Hematopoietic multipotent progenitor cell treated with erythropoietin and hydrocortisone succinate and interleukin-3 and kit ligand, for 6 days (in vitro differentiated cells): ENCODE measurements around the gene RNF149.
A peak's percentile ranks its signal among the peaks of the same experiment; 100 is the strongest.

ENCODE experiments used
- DNase-seq: peaks from one replicate; pipeline ENCODE4 v3.0.0-alpha.2; 2015

Gene RNF149

DNA sequence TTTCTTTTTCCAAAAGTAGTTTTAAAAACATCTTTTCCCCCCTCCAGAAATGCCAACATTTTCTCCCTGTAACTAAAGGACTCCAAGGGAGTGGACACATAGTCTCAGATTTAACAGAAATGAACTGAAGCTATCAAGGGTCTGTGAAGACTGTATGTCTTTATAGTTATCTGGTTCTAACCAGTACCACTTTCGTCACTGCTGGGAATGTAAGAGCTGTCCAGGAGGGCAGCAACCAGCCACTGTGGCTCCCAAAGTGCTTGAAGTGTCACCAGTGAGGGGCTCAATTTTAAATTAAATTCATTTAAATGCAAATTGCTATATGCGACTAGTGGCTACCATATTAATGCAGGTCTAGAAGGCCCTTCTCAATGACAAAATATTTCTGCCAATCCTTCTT is 15.0 kb downstream of the RNF149 start:
- DNase-seq, result no peak

DNA sequence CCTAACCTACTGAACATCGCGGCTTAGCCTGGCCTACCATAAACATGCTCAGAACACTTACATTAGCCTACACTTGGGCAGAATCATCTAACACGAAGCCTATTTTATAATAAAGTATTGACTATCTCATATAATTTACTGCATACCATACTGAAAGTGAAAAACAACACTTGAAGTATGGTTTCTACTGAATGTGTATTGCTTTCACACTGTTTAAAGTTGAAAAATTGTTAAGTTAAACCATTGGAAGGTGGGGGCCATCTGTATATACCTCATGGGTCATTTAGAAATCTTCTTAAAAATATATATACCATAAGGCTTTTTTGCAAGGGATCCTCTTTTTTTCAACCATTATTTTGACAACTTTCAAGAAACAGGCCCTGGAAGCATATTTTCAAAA is 16.5 kb downstream of the RNF149 start:
- no peak for DNase-seq

DNA sequence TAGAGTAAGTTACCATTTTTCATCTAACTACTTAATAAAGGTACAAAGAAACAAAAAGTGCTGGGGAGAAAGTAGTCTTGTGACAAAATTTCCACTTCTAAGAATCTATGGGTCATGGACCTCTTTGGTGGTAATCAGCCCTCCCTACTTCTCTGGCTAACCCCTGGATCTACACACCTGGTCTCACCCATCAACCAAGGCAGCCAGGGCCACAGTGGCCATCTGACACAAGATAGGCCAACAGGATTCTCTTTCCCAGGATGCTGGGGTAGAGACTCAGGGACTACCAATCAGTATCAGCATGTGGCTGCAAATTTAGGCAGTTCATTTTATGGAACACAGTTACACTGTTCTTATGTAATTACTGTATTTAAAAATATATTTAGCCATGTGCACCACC is 17.8 kb downstream of the RNF149 start:
- no peak for DNase-seq

DNA sequence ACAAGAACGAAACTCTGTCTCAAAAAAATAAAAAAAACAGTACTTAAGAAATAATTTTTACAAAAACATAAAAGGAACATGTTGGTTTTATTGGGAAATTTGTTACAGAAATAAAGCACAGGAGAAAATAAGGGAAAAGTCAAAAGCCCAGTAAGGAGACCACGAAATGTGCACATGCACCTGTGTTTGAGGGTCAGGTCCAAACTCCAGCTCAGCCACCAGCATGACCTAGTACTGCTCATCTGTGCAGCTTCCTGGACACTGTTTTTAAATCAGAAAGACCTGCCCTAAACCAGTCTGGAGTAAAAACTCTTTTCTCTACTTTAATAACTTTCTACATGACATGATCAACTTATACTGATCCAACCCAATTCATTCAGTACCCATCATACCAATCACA is 21.2 kb downstream of the RNF149 start:
- no peak for DNase-seq

DNA sequence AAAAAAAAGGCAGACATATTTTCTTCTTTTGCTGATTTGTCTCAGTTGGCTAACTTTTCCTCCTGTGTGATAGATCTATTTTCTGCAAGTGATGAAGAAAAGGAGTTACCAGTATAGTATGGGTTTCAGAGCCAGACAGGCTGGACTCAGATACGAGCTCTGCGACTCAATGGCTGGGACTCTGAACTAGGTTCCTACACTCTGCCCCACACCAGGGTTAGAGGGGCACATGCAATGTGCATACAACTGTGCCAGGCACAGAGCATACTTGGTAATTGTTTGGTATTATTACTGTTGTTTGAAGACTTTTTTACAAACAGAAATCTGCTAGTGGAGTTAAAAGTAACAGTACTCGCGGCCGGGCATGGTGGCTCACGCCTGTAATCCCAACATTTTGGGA is 21.8 kb downstream of the RNF149 start:
- DNase-seq, result no peak

DNA sequence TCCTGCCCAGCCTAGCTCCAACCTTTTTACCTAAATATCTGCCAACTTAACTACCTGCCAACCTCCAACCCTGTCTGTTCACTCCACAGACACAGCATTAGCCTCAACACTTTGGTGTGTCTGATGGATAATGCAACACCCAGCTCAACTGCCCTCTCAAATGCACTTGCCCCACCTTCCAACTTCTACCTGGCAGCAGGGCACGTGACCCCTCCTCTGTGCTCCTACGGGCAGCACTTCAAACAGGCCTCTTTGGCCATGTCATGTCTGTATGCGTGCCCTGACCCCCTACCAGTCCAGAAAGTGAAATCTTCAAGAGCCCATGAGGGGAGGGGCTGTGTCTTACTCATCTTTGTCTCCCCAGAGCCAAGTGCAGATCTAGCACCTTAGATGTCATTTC is 25.5 kb downstream of the RNF149 start:
- DNase-seq, result no peak

DNA sequence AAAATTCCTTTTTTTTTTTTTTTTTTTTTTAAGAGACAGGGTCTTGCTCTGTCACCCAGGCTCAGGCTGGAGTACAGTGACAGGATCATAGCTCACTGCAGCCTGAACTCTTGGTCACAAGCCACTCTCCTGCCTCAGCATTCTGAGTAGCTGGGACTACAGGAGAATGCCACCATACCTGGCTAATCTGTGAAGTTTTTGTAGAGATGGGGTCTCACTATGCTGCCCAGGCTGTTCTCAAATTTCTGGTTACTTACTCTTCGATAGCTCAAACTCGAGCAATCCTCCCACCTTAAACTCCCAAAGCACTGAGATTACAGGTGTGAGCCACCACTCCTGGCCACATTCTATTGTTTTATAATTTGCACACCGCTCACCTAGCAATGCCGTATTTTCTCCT is 27.0 kb downstream of the RNF149 start:
- DNase-seq, result no peak

DNA sequence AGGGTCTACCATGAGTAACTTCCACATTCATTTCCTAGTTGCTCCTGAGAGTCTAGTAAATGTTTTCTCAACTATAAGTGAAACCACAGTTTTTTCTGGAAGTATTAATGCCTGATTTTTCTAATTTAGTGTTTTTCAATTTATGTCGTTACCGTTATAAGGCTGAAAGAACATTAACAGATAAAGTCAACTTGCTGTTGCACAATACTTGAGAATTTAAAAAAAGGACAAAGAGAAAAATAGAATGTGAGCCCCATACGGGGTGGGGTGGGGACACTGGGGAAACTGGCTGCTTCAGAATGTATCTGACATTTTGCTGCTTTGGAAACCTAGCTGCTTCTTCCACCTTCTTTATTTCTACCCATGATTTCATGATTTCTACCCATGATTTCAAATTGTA is 29.6 kb downstream of the RNF149 start:
- DNase-seq, result no peak

DNA sequence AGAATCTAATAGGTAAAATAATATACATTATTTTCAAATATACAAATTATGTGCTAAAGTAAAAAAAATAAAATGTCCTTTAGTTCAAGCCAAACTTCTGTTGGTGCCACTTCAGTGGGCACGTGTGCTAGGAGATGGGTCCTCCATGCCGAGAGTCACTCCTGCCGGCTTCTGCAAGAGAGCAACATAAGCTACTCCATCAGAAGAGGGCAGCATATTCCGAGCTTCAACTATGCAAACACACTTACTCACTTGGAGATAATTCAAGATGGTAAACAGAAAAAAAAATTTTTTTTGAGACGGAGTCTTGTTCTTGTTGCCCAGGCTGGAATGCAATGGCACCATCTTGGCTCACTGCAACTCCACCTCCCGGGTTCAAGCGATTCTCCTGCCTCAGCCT is 31.4 kb downstream of the RNF149 start:
- DNase-seq, result no peak

DNA sequence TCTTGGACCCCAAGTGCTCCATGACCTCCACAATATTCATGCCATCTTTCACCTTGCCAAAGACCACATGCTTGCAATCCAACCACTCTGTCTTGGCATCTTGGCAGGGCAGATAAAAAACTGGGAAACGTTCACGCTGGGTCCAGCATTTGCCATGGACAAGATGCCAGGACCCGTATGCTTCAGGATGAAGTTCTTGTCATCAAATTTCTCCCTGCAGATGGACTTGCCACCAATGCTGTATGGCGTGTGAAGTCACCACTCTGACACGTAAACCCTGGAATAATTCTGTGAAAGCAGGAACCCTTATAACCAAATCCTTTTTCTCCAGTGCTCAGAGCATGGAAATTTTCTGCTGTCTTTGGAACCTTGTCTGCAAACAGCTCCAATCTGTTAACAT is 34.4 kb downstream of the RNF149 start:
- no peak for DNase-seq

DNA sequence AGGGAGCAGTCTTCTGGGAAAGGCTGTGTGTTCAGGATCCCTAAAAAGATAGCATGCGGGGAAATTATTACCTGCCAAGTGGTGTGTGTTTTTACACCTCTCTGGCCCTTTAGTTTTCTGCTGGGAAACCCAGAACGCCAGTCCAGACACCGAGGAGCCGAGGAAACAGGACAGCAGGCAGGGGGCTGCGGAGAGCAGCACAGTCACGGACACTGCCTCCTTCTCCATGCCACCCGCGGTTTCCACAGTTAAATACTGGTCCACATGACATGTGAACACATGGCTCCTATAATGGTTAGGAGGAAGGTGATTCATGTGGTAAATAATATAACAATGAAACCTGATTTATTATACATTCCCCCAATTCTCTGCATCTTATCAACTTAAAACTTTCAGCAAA is 35.4 kb downstream of the RNF149 start:
- DNase-seq, result no peak

DNA sequence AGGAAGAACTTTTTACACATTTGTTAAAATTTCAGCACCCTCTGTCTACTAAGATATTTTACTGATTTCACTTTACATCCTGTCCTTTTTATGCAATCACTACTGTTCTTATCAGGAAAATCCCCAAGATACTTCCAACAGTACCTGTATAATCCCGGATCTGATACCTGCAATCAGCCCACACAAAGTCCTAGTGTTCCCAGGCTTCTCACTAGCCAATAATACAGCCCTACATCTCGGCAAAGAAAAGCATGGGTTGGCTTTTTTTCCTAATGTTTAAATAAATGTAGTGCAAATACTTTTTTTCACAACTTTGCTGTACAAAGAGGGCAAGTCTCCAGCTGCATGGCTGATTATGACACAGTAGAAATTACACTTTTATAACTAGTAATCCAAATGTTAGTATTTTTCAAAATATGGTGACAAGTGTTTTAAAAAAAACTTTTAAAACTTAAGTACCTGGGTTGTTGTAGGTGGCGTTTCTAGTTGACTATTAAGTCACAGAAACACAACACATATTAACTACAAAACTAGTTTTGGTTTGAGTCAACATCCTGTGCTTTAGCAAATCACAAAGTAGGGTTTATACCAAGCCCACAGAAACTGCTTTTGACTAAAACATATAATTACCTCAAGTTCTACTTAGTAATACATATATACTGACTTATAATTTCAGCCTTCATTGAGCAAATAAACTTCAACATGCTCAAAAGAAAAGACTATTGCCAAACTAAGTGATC is 36.3 kb downstream of the RNF149 start:
- DNase-seq, result no peak

DNA sequence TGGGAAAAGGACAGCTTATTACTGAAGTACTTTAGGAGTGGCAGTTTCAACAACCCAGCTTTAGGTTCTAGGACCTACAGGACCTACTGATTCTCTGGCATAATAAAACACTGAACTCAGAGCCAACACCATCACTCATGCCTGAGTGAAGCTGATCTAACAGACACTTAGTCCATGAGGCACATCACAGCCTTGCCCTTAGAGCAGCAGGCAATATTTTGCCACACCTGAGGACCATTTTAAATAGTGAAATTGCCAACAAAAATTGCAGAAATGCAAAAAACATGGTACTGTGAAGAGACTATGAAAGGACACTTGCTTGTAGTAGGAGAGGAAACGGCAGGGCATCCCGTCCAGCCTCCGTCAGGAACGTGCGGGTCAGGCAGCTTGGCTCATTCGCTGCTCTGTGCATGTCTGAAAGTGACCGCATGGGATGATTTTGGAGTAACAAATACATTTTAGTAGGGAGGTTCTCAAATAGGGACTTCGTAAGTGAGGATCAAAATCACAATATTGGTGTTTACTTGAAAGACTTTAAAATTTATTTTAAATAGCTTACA is 37.7 kb downstream of the RNF149 start:
- DNase-seq, result no peak

DNA sequence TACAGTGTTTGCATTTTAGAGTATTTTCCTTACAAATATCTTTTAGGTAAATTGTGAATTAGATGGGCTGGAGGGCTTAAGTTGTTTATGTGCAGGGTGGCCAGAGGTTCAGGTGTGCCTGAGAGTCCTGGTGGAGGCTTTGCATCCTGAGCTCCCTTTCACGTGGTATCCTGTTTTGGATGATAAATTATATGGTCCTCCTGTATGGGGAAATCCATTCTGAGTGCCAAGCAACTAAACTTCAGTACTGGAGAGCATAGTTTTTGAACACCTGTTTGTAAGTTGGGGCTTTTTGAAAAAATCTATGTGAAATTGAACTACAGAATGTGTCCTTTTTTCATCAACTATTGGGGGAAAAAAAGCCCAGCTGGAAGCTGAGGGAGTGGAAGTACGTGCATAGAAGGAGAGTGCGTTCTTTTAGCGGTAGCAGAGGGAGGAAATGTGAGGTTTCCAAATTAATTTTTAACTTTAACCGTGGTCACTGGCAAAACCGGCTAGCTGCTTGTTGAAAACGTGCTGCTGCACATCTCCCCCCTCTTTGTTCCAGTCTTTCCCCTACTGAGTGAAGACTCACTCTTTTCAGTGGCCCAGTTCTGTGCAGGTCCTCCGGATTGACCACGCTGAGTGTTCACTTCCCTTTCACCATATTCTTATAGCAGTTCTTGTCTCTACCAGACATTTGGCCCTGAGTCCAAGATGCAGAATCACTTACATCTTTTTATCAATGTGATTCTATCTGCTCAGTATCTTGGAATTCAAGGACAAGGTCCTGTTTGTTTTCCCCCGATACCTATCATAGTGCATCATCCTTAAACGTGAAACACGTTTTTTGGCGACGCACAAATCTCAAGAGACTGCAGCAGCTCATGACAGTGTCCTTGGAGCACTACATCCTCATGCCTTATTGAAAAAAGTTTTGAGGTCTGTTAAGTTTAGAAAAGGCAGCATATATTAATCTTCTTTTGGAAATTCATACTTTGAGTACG is 40.5 kb downstream of the RNF149 start:
- no peak for DNase-seq

DNA sequence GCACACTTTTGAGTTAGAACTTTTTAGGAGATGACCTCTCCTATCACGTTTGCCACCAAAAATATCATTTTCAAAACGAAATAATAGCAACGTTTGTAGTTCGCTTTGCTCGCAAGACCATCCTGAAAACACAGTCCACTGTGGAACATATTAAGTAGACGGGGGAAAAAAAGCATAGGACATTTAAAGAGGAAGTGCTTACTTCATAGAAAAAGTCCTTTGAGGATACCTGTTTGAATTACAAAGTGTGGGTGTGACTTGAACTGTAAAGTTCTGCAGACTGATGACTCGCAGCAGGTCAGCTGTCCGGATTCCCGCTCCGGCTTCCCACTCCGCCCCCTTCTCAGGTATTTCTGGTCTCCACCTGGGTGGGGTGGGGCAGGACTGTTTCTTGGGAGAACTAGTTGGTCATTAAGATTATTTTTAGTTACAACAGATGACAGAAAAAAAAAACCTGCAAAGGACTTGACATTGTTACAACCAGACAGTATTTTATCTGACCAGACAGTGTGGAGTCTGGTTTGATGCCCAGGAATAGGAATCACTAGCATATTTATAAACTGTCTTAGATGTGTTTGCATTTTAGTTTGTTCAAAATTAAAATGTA is 42.5 kb downstream of the RNF149 start:
- DNase-seq, result no peak

DNA sequence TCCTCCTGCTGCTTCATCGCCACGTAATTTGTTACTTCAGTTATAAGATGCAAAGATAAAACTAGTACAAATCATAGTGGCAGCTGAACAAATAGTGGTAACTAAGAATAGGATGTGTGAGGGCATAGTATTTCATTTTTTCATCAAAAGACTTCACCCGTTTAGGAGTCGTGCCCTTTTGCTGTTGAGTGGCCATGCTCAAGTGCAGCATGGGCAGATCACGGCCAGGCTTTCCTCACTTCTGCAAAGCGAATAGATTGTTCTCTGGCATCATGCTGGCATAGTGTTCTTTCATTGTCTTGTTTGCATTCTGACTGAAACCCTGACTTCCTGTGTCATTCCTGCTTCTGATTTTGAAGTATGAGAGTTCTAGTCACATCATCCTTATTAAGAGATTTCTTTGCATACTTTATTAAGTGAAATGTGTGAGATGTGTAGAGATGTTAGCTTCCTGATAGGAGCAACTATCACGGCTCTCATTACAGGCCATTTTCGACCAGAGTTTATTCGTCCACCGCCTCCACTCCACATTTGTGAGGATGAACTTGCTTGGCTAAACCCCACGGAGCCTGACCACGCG is 44.1 kb downstream of the RNF149 start:
- no peak for DNase-seq

DNA sequence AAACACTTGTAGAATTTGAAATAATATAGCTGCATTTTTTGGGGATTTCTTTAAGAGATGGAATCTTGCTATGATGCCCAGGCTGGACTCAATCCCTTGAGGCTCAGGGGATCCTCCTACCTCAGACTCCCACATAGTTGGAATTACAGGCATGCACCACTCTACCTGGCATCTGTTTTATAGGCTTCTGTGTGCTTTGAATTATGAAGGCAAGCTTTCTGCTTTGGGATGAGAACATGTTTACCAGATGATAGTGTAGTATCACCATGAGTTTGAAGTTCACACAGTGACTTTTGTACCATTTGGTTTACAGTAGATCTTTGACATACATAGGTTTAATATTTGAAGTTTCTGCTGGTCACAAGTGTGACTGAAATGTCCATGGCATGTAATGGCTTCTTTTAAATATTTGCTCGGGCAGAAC is 45.1 kb downstream of the RNF149 start:
- DNase-seq, result no peak

DNA sequence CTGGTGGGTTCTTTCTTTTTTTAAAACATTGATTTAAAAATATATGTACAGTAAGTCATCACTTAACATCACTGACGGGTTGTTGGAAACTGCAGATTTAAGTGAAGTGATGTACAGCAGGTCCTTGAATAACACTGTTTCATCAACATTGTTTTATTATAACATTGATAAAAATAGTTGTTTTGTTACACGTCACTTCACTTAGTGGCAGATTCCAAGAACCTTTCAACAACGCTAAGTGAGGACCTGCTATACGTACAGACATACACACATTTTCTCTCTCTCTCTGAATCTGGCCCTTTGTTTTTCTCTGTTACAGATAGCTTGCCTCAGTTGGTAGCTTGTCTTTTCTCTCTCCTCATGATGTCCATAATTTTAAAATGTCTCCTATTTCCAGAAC is 46.4 kb downstream of the RNF149 start:
- no peak for DNase-seq

DNA sequence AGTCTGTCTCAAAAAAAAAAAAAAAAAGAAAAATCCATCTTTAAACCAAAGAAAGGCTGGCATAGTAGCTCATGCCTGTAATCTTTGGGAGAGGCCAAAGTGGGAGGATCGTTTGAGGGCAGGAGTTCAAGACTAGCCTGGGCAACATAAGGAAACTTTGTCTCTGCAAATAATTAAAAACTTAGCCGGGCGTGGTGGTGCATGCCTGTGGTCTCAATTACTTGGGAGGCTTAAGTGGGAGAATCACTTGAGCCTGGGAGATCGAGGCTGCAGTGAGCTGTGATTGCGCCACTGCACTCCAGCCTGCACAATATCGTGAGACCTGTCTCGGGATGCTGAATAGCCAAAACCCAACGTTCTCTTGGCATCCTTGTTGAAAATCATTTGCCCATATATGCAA is 49.7 kb downstream of the RNF149 start:
- no peak for DNase-seq

DNA sequence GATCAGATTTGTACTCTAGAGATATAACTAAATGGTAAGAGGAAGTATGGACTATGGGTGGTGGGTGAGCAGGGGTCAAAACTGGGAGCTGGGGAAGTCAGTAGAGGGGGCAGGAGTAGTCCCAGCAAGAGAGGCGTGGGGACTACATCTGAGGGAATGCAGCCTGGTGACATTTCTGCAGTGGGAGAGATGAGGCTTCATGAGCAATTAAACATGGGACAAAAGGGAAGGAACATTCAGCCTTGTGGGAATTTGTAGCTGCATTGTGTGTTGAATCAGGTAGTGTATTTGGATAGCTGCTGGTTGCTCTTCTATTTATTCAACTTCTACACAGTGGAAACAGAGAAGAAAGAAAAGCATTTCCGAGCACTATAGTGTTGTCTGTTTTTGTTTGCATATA is 52.2 kb downstream of the RNF149 start:
- no peak for DNase-seq

DNA sequence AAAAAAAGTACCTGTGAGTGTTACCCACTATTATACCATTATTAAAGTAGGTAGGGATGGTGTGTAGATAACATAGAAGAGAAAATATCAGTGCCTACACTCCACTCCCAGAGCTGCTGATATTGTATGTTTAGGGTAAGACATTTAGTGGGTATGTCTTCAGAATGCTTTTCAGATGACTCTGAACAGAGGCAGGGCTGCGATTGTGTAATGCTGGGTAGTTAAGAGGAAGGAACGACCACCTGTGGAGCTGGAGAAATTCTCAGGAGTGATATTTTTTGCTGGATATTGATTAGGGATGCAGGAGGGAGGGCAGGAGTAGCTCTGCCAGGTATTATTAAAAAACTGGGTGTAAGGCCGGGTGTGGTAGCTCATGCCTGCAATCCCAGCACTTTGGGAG is 53.0 kb downstream of the RNF149 start:
- no peak for DNase-seq

DNA sequence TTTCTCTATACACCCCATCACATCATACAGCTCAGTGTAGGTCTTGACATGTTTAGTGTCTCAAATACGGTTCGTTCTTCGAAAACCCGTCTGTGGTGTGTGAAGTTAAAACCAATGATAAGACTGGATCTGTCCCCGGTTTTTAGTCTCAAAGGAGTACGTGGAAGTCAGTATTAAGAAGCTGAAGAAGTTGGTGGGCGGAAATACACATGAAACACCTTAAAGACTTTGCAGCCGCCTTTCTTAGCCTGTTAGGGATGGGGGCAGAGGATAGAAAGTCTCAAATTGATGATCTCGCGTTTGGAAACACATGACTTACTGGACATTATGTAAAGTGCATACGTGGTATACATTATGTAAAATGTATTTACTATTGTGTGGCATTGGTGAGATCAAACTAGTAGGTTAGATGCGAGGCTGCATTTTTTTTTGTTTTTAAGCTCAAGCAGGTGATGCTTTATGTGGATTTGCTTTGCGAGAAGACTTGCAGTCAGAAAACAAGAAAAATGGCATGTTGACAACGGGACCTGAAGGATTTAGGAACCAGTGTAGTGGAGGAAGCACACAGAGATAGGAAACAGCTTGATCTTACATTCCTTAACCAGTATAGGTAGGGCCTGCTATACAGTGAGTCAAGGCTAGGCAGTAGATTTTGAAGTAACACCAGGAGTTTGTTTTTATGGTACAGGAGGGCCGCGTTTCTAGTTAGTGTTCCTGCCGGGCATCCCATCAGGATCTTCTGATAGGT is 54.6 kb downstream of the RNF149 start:
- DNase-seq, result peak; percentile 39
